D721Med (cell line): Measurements from ENCODE around the gene DPP6.
A peak's percentile ranks its signal among the peaks of the same experiment; 100 is the strongest.

ENCODE experiments used
- DNase-seq: peaks from one replicate; pipeline ENCODE4 v3.0.0; 2011; ENCODE audit warnings: low spot score; ENCODE audit not compliant: insufficient read length
- FAIRE-seq: peaks from 2 replicates; lab custom pipeline; 2011; peaks lifted over from hg19 to GRCh38; lab: Jason Lieb, UNC
- TF ChIP-seq, protein P1 (sequence below): IDR thresholded peaks from 2 replicates; pipeline ENCODE4 v1.5.1; 2012; ENCODE audit warnings: mild to moderate bottlenecking, control low read depth; ENCODE audit not compliant: insufficient read depth; ENCODE audit errors: missing control alignments

DPP6 gene

DNA sequence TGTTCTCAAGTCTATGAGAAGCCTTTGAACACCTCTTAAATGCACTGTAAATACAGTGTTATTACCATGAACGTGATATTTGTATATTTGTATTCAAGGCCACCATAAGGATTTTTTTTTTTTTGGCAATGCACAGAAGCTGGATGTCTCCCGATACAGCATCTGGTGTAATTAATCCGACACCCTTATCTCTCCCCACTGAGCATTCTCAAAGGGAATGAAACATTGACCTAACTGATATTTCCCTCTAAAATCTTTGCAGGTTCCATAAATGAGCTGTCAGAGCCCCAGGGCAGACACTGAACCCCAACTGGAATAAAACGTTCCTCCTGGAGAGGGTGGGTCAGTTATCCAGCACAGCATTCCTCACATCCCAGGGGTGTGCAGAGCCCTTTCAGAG lies 634.1 kb downstream of the DPP6 start:
- FAIRE-seq (no peak), DNase-seq (no peak)
- TF ChIP-seq, protein P1, sequence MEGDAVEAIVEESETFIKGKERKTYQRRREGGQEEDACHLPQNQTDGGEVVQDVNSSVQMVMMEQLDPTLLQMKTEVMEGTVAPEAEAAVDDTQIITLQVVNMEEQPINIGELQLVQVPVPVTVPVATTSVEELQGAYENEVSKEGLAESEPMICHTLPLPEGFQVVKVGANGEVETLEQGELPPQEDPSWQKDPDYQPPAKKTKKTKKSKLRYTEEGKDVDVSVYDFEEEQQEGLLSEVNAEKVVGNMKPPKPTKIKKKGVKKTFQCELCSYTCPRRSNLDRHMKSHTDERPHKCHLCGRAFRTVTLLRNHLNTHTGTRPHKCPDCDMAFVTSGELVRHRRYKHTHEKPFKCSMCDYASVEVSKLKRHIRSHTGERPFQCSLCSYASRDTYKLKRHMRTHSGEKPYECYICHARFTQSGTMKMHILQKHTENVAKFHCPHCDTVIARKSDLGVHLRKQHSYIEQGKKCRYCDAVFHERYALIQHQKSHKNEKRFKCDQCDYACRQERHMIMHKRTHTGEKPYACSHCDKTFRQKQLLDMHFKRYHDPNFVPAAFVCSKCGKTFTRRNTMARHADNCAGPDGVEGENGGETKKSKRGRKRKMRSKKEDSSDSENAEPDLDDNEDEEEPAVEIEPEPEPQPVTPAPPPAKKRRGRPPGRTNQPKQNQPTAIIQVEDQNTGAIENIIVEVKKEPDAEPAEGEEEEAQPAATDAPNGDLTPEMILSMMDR = no peak

DNA sequence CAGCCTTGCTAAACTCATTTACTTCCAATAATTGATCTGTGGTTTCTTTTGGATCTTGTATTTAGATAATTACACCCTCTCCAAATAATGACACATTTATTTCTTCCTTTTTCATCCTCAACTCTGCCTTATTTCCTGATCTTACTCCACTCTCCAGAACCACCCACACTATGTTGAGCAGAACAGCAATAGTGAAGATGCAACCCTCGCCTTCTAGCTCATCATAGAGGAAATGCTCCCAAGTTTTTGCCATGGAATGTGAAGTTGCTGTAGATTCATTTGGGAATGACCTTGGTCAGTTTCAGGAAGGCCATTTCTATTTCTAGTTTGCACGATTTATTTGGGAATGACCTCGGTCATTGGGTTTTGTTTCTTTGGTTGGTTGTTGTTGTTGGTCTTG lies 636.8 kb downstream of the DPP6 start:
- FAIRE-seq = no peak
- TF ChIP-seq, protein P1 = no peak

DNA sequence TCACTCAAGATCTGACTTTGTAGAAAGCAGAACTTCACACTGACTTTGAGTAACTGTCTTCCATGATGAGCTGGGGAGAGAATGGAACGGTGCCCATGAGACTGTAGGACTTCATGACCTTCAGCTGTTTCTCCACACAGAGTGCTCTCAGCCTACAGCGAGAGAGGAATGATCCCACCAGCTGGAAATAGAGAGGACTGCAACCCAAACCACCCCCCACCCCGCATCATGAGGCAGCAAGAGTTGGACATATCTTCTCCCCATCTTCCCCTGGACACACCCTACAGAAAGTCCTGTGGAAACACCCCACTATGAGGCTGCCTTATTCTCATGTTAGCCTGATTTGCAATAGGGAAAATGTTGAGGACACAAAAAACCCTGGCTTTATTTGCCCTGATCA lies 638.2 kb downstream of the DPP6 start:
- DNase-seq = no peak
- FAIRE-seq = no peak
- TF ChIP-seq, protein P1 = no peak

More for the DNA sequence above, 636.8 kb downstream of the DPP6 start:
- no peak for DNase-seq

DNA sequence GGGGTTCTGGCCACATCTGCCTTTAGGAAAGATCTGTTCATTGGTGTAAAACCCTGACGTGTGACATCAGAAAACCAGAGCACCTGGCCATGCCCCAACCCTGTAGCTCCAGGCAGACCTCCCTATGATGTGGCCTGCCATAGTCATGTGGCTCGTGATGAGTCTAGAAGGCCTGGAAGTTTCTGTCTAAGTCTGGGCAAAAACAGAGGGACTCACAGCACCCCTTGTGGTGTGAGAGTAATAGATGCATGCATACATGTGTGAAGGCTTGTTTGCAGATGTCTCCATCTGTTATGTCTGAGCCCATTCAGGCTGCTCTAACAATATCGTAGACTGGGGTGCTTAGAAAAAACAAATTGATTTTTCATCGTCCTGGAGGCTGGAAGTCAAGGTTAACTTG lies 641.5 kb downstream of the DPP6 start:
- DNase-seq (no peak), FAIRE-seq (no peak)
- TF ChIP-seq, protein P1 = no peak

DNA sequence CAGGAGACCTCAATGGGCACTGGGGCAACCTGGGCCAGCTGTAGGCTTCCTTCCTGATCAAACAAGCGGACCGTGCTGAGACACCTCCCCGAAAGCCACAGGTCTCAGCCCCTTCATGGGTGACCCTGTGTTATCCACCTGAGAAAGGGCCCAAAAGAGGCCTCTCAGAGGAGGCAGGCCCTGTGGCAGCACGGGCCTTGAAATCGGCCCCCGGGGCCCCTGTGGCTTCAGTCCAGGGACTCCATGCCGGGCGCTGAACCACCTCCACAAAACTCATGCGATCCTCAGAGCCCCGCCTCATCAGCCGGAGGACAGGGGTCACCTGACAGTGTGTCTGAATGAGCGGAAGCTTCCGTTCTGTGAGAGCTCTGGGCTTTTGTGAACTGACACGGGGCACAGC lies 643.6 kb downstream of the DPP6 start:
- DNase-seq (no peak), FAIRE-seq (no peak)
- TF ChIP-seq, protein P1 = no peak

DNA sequence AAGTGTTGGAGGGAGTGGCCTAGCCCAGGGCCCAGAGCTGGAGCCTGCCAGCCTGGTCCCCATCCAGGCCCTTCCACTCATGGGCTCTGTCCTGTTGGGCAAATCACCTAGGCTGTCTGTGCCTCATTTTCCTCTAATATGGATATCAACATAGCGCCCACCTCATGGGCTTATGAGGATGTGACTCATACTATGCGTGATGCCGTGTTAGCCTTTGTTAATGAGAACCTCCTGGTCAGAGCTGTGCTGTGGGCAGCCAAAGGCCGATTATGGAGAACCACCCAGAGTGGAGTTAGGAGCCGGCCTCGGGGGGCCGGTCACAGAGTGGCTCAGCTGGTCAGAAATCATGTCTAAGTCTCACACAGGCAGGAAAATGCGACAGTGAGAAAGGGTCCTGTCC lies 644.4 kb downstream of the DPP6 start:
- TF ChIP-seq, protein P1 = no peak
- no peak for DNase-seq
- no peak for FAIRE-seq

DNA sequence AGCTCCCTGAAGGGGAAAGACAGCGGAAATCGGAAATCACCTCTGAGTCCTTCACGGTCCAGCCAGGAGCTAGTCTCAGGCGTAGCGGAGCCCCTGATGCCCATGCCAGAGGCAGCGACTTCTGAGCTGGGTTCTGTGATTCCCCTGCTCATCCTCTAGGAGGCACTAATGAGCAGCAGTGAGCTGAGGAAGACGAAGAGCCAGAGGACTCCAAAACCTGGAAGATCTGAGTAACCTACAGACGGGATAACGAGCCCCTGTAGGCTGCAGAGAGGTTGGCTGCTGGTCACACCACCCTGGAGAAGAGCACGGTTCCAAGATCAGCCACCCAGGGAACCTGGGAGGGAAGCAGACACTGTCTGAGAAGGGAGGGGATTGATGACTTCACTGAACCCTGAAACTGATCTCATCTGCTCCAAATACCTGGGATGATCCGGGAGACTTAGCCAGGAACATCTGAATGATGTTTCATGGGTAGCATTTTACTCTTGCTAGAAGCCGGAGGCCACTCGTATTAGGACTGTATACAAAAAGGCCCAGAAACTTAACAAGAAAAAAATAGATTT lies 646.6 kb downstream of the DPP6 start:
- TF ChIP-seq, protein P1 = peak; percentile 16
- DNase-seq = no peak
- no peak for FAIRE-seq
